ENCODE data around the gene FRAS1.

Gene FRAS1

DNA sequence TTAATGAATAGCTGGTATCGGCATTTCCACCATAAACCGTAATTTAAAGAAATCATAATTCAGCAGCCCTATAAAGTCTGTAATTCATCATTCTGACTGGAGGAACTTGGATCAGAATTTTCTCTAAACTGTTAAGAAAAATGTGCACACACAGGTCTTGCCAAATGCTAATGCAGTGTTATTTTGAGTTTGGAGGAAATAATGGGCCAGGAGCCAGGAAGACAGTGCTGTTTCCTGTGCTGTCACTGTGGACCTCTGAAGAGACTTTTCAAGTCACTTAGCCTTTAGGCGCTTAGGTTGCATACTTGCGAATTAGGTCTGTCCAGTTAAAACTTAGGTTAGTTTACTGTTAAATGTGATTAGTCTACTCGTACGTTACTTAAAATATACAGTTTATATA lies 357.0 kb downstream of the FRAS1 start:
- Histone ChIP-seq H3K9me3 (ENCODE audit: control insufficient read depth, insufficient read depth, low read length) (no peaks in the 10 kb centered on the region), H3K4me1 (ENCODE audit: control insufficient read depth, insufficient read depth, low read length) (no peaks in the 10 kb centered on the region), H3K27me3 (ENCODE audit: control insufficient read depth, insufficient read depth, low read length) (no peaks in the 10 kb centered on the region), H3K4me3 (ENCODE audit: low read length) (no peak overlapping the region), H3K36me3 (ENCODE audit: control insufficient read depth, insufficient read depth, low read length) (no peaks in the 10 kb centered on the region; the same call in 1 of the 2 replicates), H3K27ac (ENCODE audit: low read length) (no peak overlapping the region)
- no CpG with 5 or more reads among the region's 6 CpGs for WGBS (ENCODE audit: insufficient coverage, insufficient read length)
- DNase-seq (ENCODE audit: low read depth, low spot score) = no peak

GRCh38 chr4:78417603-78418002 lies 360.5 kb downstream of the FRAS1 start:
- H3K36me3 ChIP-seq (ENCODE audit: control insufficient read depth, insufficient read depth, low read length) = peaks cover 3% of the 10 kb centered on the region; the same call in 1 of the 2 replicates
- no peak overlapping the region for H3K27ac ChIP-seq (ENCODE audit: low read length)
- no peak overlapping the region for H3K4me3 ChIP-seq (ENCODE audit: low read length)
- H3K27me3 ChIP-seq (ENCODE audit: control insufficient read depth, insufficient read depth, low read length) = no peaks in the 10 kb centered on the region
- no CpG with 5 or more reads among the region's 2 CpGs for WGBS (ENCODE audit: insufficient coverage, insufficient read length)
- H3K4me1 ChIP-seq (ENCODE audit: control insufficient read depth, insufficient read depth, low read length) = no peaks in the 10 kb centered on the region
- H3K9me3 ChIP-seq (ENCODE audit: control insufficient read depth, insufficient read depth, low read length) = no peaks in the 10 kb centered on the region
- DNase-seq (ENCODE audit: low read depth, low spot score) = no peak

DNA sequence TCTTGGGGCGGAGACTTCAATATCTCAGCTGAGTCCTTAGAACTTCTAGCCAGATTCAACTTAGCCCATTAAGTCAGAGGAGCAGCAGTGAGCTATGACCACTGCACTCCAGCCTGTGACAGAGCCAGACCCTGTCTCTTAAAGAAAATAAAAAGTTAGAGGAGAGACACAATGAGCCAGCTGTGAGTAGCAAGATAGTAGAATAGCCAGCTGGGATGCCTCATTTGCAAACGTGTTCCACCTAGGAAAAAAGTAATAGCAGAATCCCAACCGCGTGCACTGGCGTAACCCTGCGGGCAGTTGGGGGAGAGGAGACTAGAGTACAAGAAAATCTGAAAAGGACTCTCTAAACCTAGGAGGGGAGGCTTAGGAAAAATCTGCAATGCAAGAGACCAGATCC lies 361.3 kb downstream of the FRAS1 start:
- Histone ChIP-seq H3K27me3 (ENCODE audit: control insufficient read depth, insufficient read depth, low read length) (no peaks in the 10 kb centered on the region), H3K4me3 (ENCODE audit: low read length) (no peak overlapping the region), H3K4me1 (ENCODE audit: control insufficient read depth, insufficient read depth, low read length) (no peaks in the 10 kb centered on the region), H3K36me3 (ENCODE audit: control insufficient read depth, insufficient read depth, low read length) (peaks cover 5% of the 10 kb centered on the region; the same call in 1 of the 2 replicates), H3K9me3 (ENCODE audit: control insufficient read depth, insufficient read depth, low read length) (no peaks in the 10 kb centered on the region), H3K27ac (ENCODE audit: low read length) (no peak overlapping the region)
- whole genome bisulfite sequencing (ENCODE audit: insufficient coverage, insufficient read length) = no CpG with 5 or more reads among the region's 6 CpGs
- DNase-seq (ENCODE audit: low read depth, low spot score) = no peak

DNA sequence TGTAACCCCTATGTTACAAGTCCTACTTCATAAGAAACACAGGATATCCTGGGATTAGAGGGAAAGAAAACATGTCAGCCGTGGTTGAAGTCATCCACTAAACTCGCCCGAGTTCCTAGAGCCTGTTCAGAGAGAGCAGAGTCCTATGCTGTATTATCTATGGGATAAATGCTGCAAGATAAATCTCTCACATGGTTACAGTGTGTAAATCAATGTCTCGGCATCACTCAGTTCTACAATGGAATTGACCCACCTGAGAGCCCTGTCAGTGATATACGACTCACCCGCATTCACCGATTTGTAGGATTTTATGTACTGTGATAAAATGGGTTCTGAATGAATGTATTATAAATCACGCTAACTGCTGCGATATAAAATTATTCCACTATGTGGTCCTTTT lies 366.7 kb downstream of the FRAS1 start:
- DNase-seq (ENCODE audit: low read depth, low spot score) = no peak
- H3K27me3 ChIP-seq (ENCODE audit: control insufficient read depth, insufficient read depth, low read length) = no peaks in the 10 kb centered on the region
- no peak overlapping the region for H3K4me3 ChIP-seq (ENCODE audit: low read length)
- no CpG with 5 or more reads among the region's 9 CpGs for WGBS (ENCODE audit: insufficient coverage, insufficient read length)
- no peak overlapping the region for H3K27ac ChIP-seq (ENCODE audit: low read length)
- H3K36me3 ChIP-seq (ENCODE audit: control insufficient read depth, insufficient read depth, low read length) = peaks cover 8% of the 10 kb centered on the region; the same call in 1 of the 2 replicates
- no peaks in the 10 kb centered on the region for H3K4me1 ChIP-seq (ENCODE audit: control insufficient read depth, insufficient read depth, low read length)
- no peaks in the 10 kb centered on the region for H3K9me3 ChIP-seq (ENCODE audit: control insufficient read depth, insufficient read depth, low read length)

DNA sequence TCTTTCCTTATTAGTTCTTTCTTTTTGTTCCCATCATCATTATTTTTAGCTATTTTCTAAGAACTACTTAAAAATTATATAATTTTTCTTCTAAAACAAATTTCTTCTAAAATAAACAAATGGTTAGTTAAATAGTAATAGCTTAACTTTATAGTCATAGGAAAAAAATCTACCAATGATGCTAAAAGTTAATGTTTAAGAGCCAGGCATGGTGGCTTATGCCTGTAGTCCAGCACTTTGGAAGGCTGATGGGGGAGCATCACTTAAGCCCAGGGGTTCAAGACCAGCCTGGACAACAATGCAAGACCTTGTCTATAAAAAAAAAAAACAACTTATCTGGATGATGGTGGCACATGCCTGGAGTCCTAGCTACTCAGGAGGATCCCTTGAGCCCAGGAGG lies 367.3 kb downstream of the FRAS1 start:
- peaks cover 13% of the 10 kb centered on the region; the same call in 1 of the 2 replicates for H3K36me3 ChIP-seq (ENCODE audit: control insufficient read depth, insufficient read depth, low read length)
- H3K4me3 ChIP-seq (ENCODE audit: low read length) = no peak overlapping the region

DNA sequence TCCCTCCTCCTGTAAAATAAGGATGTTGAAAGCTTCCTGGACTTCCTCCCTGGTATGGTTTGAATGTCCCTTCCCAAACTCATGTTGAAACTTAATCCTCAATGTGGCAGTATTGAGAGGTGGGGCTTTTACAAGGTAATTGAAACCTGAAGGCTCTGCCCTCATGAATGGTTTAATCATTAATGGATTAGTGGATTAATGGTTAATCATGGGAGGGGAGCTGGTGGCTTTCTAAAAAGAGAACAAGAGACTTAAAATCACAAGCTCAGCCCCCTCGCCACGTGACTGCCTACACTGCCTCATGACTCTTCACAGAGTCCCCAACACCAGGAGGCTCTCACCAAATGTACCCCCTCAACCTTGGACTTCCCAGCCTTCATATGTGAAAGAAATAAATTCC lies 369.8 kb downstream of the FRAS1 start:
- Histone ChIP-seq H3K27ac (ENCODE audit: low read length) (no peak overlapping the region), H3K9me3 (ENCODE audit: control insufficient read depth, insufficient read depth, low read length) (no peaks in the 10 kb centered on the region), H3K27me3 (ENCODE audit: control insufficient read depth, insufficient read depth, low read length) (no peaks in the 10 kb centered on the region), H3K4me1 (ENCODE audit: control insufficient read depth, insufficient read depth, low read length) (no peaks in the 10 kb centered on the region), H3K4me3 (ENCODE audit: low read length) (no peak overlapping the region), H3K36me3 (ENCODE audit: control insufficient read depth, insufficient read depth, low read length) (peaks cover 20% of the 10 kb centered on the region; the same call in 1 of the 2 replicates)
- no CpG with 5 or more reads among the region's 2 CpGs for WGBS (ENCODE audit: insufficient coverage, insufficient read length)
- no peak for DNase-seq (ENCODE audit: low read depth, low spot score)

More for the DNA sequence above, 367.3 kb downstream of the FRAS1 start:
- no peak for DNase-seq (ENCODE audit: low read depth, low spot score)
- no peak overlapping the region for H3K27ac ChIP-seq (ENCODE audit: low read length)
- no peaks in the 10 kb centered on the region for H3K4me1 ChIP-seq (ENCODE audit: control insufficient read depth, insufficient read depth, low read length)
- no peaks in the 10 kb centered on the region for H3K27me3 ChIP-seq (ENCODE audit: control insufficient read depth, insufficient read depth, low read length)
- no peaks in the 10 kb centered on the region for H3K9me3 ChIP-seq (ENCODE audit: control insufficient read depth, insufficient read depth, low read length)

GRCh38 chr4:78428996-78429395 lies 371.9 kb downstream of the FRAS1 start:
- DNase-seq (ENCODE audit: low read depth, low spot score) = no peak
- Histone ChIP-seq H3K36me3 (ENCODE audit: control insufficient read depth, insufficient read depth, low read length) (peaks cover 21% of the 10 kb centered on the region; the same call in 1 of the 2 replicates), H3K4me3 (ENCODE audit: low read length) (no peak overlapping the region), H3K27ac (ENCODE audit: low read length) (no peak overlapping the region), H3K9me3 (ENCODE audit: control insufficient read depth, insufficient read depth, low read length) (no peaks in the 10 kb centered on the region), H3K27me3 (ENCODE audit: control insufficient read depth, insufficient read depth, low read length) (no peaks in the 10 kb centered on the region), H3K4me1 (ENCODE audit: control insufficient read depth, insufficient read depth, low read length) (no peaks in the 10 kb centered on the region)
- no CpG with 5 or more reads among the region's 6 CpGs for WGBS (ENCODE audit: insufficient coverage, insufficient read length)

DNA sequence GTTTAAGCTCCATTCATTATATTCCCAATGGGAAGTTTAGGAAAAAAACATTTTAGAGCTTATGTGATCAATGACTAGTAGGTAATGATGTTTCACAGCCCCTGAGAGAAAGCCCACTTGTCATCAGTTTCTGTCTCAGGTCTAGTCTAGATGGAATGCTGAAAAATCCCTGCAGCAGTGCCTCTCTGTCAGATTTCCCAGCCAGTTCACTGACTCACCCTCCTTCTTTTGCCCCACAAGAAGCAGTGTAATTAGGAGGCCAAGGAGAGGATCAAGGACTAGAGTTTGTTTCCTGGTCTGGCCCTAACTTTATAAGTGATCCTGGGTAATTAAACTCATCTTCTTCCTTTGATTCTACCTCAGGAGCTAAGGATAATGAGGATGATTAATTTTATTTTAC lies 375.8 kb downstream of the FRAS1 start:
- Histone ChIP-seq H3K4me3 (ENCODE audit: low read length) (no peak overlapping the region), H3K27ac (ENCODE audit: low read length) (no peak overlapping the region), H3K36me3 (ENCODE audit: control insufficient read depth, insufficient read depth, low read length) (peaks cover 18% of the 10 kb centered on the region; the same call in 1 of the 2 replicates), H3K9me3 (ENCODE audit: control insufficient read depth, insufficient read depth, low read length) (no peaks in the 10 kb centered on the region), H3K4me1 (ENCODE audit: control insufficient read depth, insufficient read depth, low read length) (no peaks in the 10 kb centered on the region), H3K27me3 (ENCODE audit: control insufficient read depth, insufficient read depth, low read length) (no peaks in the 10 kb centered on the region)
- DNase-seq (ENCODE audit: low read depth, low spot score) = no peak

GRCh38 chr4:78437608-78438088 lies 380.5 kb downstream of the FRAS1 start:
- no peak overlapping the region for H3K27ac ChIP-seq (ENCODE audit: low read length)
- H3K9me3 ChIP-seq (ENCODE audit: control insufficient read depth, insufficient read depth, low read length) = no peaks in the 10 kb centered on the region
- no peaks in the 10 kb centered on the region for H3K4me1 ChIP-seq (ENCODE audit: control insufficient read depth, insufficient read depth, low read length)
- H3K27me3 ChIP-seq (ENCODE audit: control insufficient read depth, insufficient read depth, low read length) = no peaks in the 10 kb centered on the region
- no peak overlapping the region for H3K4me3 ChIP-seq (ENCODE audit: low read length)
- no CpG with 5 or more reads among the region's 2 CpGs for WGBS (ENCODE audit: insufficient coverage, insufficient read length)
- no peak for DNase-seq (ENCODE audit: low read depth, low spot score)
- peaks cover 7% of the 10 kb centered on the region; the same call in 1 of the 2 replicates for H3K36me3 ChIP-seq (ENCODE audit: control insufficient read depth, insufficient read depth, low read length)

GRCh38 chr4:78439328-78439727 lies 382.2 kb downstream of the FRAS1 start:
- H3K4me1 ChIP-seq (ENCODE audit: control insufficient read depth, insufficient read depth, low read length) = no peaks in the 10 kb centered on the region
- WGBS (ENCODE audit: insufficient coverage, insufficient read length) = no CpG with 5 or more reads among the region's 2 CpGs
- no peaks in the 10 kb centered on the region for H3K27me3 ChIP-seq (ENCODE audit: control insufficient read depth, insufficient read depth, low read length)

GRCh38 chr4:78441756-78442155 lies 384.6 kb downstream of the FRAS1 start:
- Histone ChIP-seq H3K27ac (ENCODE audit: low read length) (no peak overlapping the region), H3K4me3 (ENCODE audit: low read length) (no peak overlapping the region), H3K9me3 (ENCODE audit: control insufficient read depth, insufficient read depth, low read length) (no peaks in the 10 kb centered on the region), H3K4me1 (ENCODE audit: control insufficient read depth, insufficient read depth, low read length) (no peaks in the 10 kb centered on the region), H3K27me3 (ENCODE audit: control insufficient read depth, insufficient read depth, low read length) (no peaks in the 10 kb centered on the region), H3K36me3 (ENCODE audit: control insufficient read depth, insufficient read depth, low read length) (peaks cover 7% of the 10 kb centered on the region; the same call in 1 of the 2 replicates)
- WGBS (ENCODE audit: insufficient coverage, insufficient read length) = no CpG with 5 or more reads among the region's 2 CpGs
- DNase-seq (ENCODE audit: low read depth, low spot score) = no peak

More at GRCh38 chr4:78439328-78439727, 382.2 kb downstream of the FRAS1 start:
- no peaks in the 10 kb centered on the region for H3K9me3 ChIP-seq (ENCODE audit: control insufficient read depth, insufficient read depth, low read length)
- H3K36me3 ChIP-seq (ENCODE audit: control insufficient read depth, insufficient read depth, low read length) = peaks cover 7% of the 10 kb centered on the region; the same call in 1 of the 2 replicates
- H3K4me3 ChIP-seq (ENCODE audit: low read length) = no peak overlapping the region
- no peak for DNase-seq (ENCODE audit: low read depth, low spot score)
- no peak overlapping the region for H3K27ac ChIP-seq (ENCODE audit: low read length)
